Activated T-cell treated with anti-CD3 and anti-CD28 coated beads, Interleukin-2, amount 50 U/mL, for 4 hours (primary cell): ENCODE measurements around the gene IFT81. TPM values are rescaled to one million over a fixed set of nuclear protein-coding genes. Genes with fewer than 3 reads are reported as not detected.

ENCODE experiments used
- ATAC-seq, 2 donors: fragments of 200-7000 bp; cut with Tn5 transposase; one replicate each; pipeline ENCODE4 v1.10.0; 2021
- DNase-seq: peaks from one replicate; pipeline ENCODE4 v3.0.0-alpha.2; 2020
- H3K27me3 Mint-ChIP-seq: one replicate; pipeline ENCODE4 v1.8.0; 2021; ENCODE audit warnings: low read depth, mixed read lengths
- H3K36me3 Mint-ChIP-seq: one replicate; pipeline ENCODE4 v1.8.0; 2022; ENCODE audit warnings: mixed read lengths; ENCODE audit not compliant: insufficient read depth
- H3K4me1 Mint-ChIP-seq: one replicate; pipeline ENCODE4 v1.8.0; 2021; ENCODE audit warnings: low read depth, mixed read lengths
- H3K4me3 Mint-ChIP-seq: one replicate; pipeline ENCODE4 v1.8.0; 2021; ENCODE audit warnings: mild to moderate bottlenecking, moderate library complexity, mixed read lengths
- H3K9me3 Mint-ChIP-seq: one replicate; pipeline ENCODE4 v1.8.0; 2021; ENCODE audit warnings: mixed read lengths
- total RNA-seq, 3 donors: library from RNA; stranded (reverse); gene quantifications; one replicate each; pipeline ENCODE4 v1.2.1, GENCODE V29; 2021

Gene IFT81
- total RNA-seq, 3 donors from 2014 or later: 1.7 to 2.0 (median 1.7) TPM

- no peak for ATAC-seq
- Mint-ChIP-seq H3K4me1 (peaks cover 5% of the 10 kb centered on the region), H3K9me3 (peaks cover 13% of the 10 kb centered on the region), H3K36me3 (peaks cover 14% of the 10 kb centered on the region), H3K27me3 (no peaks in the 10 kb centered on the region), H3K4me3 (no peak overlapping the region)
- no peak for DNase-seq
Observed at GRCh38 chr12:110159671-110160245, 35.6 kb downstream of the IFT81 start.

GRCh38 chr12:110165540-110166159, 41.5 kb downstream of the IFT81 start:
- no peak for ATAC-seq
- no peaks in the 10 kb centered on the region for H3K4me1 Mint-ChIP-seq
- H3K9me3 Mint-ChIP-seq: no peaks in the 10 kb centered on the region
- no peaks in the 10 kb centered on the region for H3K36me3 Mint-ChIP-seq
- no peak overlapping the region for H3K4me3 Mint-ChIP-seq
- no peaks in the 10 kb centered on the region for H3K27me3 Mint-ChIP-seq
- DNase-seq: no peak

GRCh38 chr12:110168732-110169455, 44.7 kb downstream of the IFT81 start:
- no peaks in the 10 kb centered on the region for H3K36me3 Mint-ChIP-seq

GRCh38 chr12:110170535-110171185, 46.5 kb downstream of the IFT81 start:
- DNase-seq (no peak), ATAC-seq (no peak)
- Mint-ChIP-seq H3K36me3 (no peaks in the 10 kb centered on the region), H3K9me3 (no peaks in the 10 kb centered on the region), H3K4me1 (no peaks in the 10 kb centered on the region), H3K4me3 (no peak overlapping the region), H3K27me3 (no peaks in the 10 kb centered on the region)

More at GRCh38 chr12:110168732-110169455, 44.7 kb downstream of the IFT81 start:
- H3K9me3 Mint-ChIP-seq: no peaks in the 10 kb centered on the region
- H3K27me3 Mint-ChIP-seq: no peaks in the 10 kb centered on the region
- no peak for ATAC-seq
- no peak overlapping the region for H3K4me3 Mint-ChIP-seq
- H3K4me1 Mint-ChIP-seq: no peaks in the 10 kb centered on the region
- no peak for DNase-seq

- Mint-ChIP-seq H3K4me1 (no peaks in the 10 kb centered on the region), H3K4me3 (no peak overlapping the region)
- ATAC-seq: no peak
Observed at GRCh38 chr12:110171186-110171538, 47.0 kb downstream of the IFT81 start.

GRCh38 chr12:110171636-110172035, 47.5 kb downstream of the IFT81 start:
- Mint-ChIP-seq H3K4me1 (no peaks in the 10 kb centered on the region), H3K9me3 (no peaks in the 10 kb centered on the region), H3K27me3 (no peaks in the 10 kb centered on the region), H3K36me3 (no peaks in the 10 kb centered on the region), H3K4me3 (no peak overlapping the region)
- DNase-seq (no peak), ATAC-seq (no peak)

More at GRCh38 chr12:110171186-110171538, 47.0 kb downstream of the IFT81 start:
- no peak for DNase-seq
- Mint-ChIP-seq H3K9me3 (no peaks in the 10 kb centered on the region), H3K27me3 (no peaks in the 10 kb centered on the region), H3K36me3 (no peaks in the 10 kb centered on the region)

- H3K36me3 Mint-ChIP-seq: no peaks in the 10 kb centered on the region
- H3K4me3 Mint-ChIP-seq: no peak overlapping the region
- no peaks in the 10 kb centered on the region for H3K9me3 Mint-ChIP-seq
- DNase-seq (no peak), ATAC-seq (no peak)
- no peaks in the 10 kb centered on the region for H3K4me1 Mint-ChIP-seq
- no peaks in the 10 kb centered on the region for H3K27me3 Mint-ChIP-seq
Observed at GRCh38 chr12:110174373-110174996, 50.3 kb downstream of the IFT81 start.

GRCh38 chr12:110175201-110175600, 51.0 kb downstream of the IFT81 start:
- Mint-ChIP-seq H3K4me3 (no peak overlapping the region), H3K36me3 (no peaks in the 10 kb centered on the region), H3K27me3 (no peaks in the 10 kb centered on the region), H3K4me1 (no peaks in the 10 kb centered on the region), H3K9me3 (no peaks in the 10 kb centered on the region)
- no peak for DNase-seq
- no peak for ATAC-seq

- H3K4me1 Mint-ChIP-seq: no peaks in the 10 kb centered on the region
- H3K9me3 Mint-ChIP-seq: no peaks in the 10 kb centered on the region
- no peaks in the 10 kb centered on the region for H3K36me3 Mint-ChIP-seq
- H3K27me3 Mint-ChIP-seq: no peaks in the 10 kb centered on the region
- ATAC-seq: no peak
- no peak for DNase-seq
- H3K4me3 Mint-ChIP-seq: no peak overlapping the region
Observed at GRCh38 chr12:110176745-110177144, 52.6 kb downstream of the IFT81 start.

GRCh38 chr12:110179291-110179690, 55.1 kb downstream of the IFT81 start:
- no peaks in the 10 kb centered on the region for H3K36me3 Mint-ChIP-seq
- no peak for DNase-seq

GRCh38 chr12:110180591-110181005, 56.4 kb downstream of the IFT81 start:
- ATAC-seq: no peak
- H3K9me3 Mint-ChIP-seq: no peaks in the 10 kb centered on the region
- no peaks in the 10 kb centered on the region for H3K4me1 Mint-ChIP-seq
- no peaks in the 10 kb centered on the region for H3K27me3 Mint-ChIP-seq
- no peak overlapping the region for H3K4me3 Mint-ChIP-seq
- no peaks in the 10 kb centered on the region for H3K36me3 Mint-ChIP-seq
- no peak for DNase-seq

More at GRCh38 chr12:110179291-110179690, 55.1 kb downstream of the IFT81 start:
- Mint-ChIP-seq H3K4me3 (no peak overlapping the region), H3K4me1 (no peaks in the 10 kb centered on the region), H3K9me3 (no peaks in the 10 kb centered on the region), H3K27me3 (no peaks in the 10 kb centered on the region)
- ATAC-seq: no peak

GRCh38 chr12:110182281-110182680, 58.1 kb downstream of the IFT81 start:
- H3K4me1 Mint-ChIP-seq: no peaks in the 10 kb centered on the region
- ATAC-seq (no peak), DNase-seq (no peak)
- no peaks in the 10 kb centered on the region for H3K27me3 Mint-ChIP-seq
- no peak overlapping the region for H3K4me3 Mint-ChIP-seq
- H3K9me3 Mint-ChIP-seq: peaks cover 13% of the 10 kb centered on the region
- peaks cover 4% of the 10 kb centered on the region for H3K36me3 Mint-ChIP-seq

- H3K4me3 Mint-ChIP-seq: no peak overlapping the region
- H3K27me3 Mint-ChIP-seq: no peaks in the 10 kb centered on the region
- H3K36me3 Mint-ChIP-seq: peaks cover 4% of the 10 kb centered on the region
- ATAC-seq (no peak), DNase-seq (no peak)
- H3K9me3 Mint-ChIP-seq: peaks cover 13% of the 10 kb centered on the region
- H3K4me1 Mint-ChIP-seq: no peaks in the 10 kb centered on the region
Observed at GRCh38 chr12:110183386-110183785, 59.2 kb downstream of the IFT81 start.

- no peaks in the 10 kb centered on the region for H3K27me3 Mint-ChIP-seq
- DNase-seq (no peak), ATAC-seq (no peak)
- H3K4me3 Mint-ChIP-seq: no peak overlapping the region
- no peaks in the 10 kb centered on the region for H3K4me1 Mint-ChIP-seq
- peaks cover 13% of the 10 kb centered on the region for H3K9me3 Mint-ChIP-seq
- peaks cover 6% of the 10 kb centered on the region for H3K36me3 Mint-ChIP-seq
Observed at GRCh38 chr12:110185626-110186025, 61.5 kb downstream of the IFT81 start.
